A549 treated with CpdA at 1 μM for 4 hours (cell line): Measurements from ENCODE around the gene PNLIPRP2. TPM values are rescaled to one million over a fixed set of nuclear protein-coding genes. Genes with fewer than 3 reads are reported as not detected.

Source experiments
- total RNA-seq: library from RNA; stranded (reverse); fragments of 200-300 nt; extraction: Qiagen RNA extraction; gene quantifications from 5 replicates; pipeline ENCODE4 v1.2.3, GENCODE V29; 2022; ENCODE audit warnings: low read depth

Gene PNLIPRP2
- 0.09 to 0.13 TPM (median 0.10 TPM) in 3 of 5 replicates, not detected in the others for total RNA-seq

GRCh38 chr10:116620423-116621400, at the start of gene PNLIPRP2:
PNLIPRP2 (plus strand) TSS chr10:116620953.

DNA sequence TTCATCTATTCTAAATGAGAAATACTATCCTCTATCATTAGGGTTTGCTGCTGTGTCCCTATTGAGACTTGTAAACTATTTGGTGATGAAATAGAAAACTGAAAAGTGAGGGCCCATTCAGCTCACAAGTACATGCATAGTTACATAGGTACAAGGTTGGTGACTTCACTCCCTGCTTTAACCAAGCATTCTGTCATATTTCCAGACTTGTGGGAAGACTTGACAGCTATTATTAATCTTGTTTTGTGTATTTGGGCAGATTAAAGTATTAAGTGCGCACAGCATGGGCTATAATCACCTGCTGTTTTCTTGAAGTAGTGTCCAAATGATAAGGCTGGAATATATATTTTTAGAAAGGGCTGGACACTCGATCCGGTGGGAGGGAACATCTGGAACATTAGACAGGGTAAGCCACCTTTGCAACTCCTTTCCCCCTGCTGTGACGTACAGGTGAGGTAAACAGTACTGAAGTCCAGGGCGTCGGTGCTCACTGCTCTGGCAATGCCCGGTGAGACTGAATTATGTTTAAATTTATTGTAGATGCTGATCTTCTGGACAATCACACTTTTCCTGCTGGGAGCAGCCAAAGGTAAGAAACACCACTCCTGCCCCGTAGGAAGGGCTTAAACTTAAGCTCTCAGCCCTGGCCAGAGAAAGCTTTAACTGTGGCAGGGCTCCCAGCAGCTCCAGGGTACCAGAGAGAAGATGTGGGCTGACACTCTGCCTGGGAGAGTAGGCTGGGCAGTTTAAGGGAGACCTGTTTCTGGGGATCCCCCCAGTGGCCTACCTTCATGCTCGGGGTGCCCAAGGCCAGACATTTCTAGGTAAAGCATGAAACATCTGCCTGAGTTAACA, 29.9 kb upstream of the PNLIPRP2 start, which contains the start of gene PNLIPRP1:
Gene PNLIPRP1, plus strand, starts transcription at position 370 of the 855 bp plus-strand sequence. Its CDS starts 171 bp downstream, at position 541.

Other genes starting within 250 kb of the PNLIPRP2 start
- not detected in 5 replicates for gene PNLIPRP3, start 193.1 kb upstream of the PNLIPRP2 start, total RNA-seq
- gene PNLIP, start 75.0 kb upstream of the PNLIPRP2 start, total RNA-seq = not detected in 5 replicates
- not detected in 5 replicates for gene PNLIPRP1, start 30.0 kb upstream of the PNLIPRP2 start, total RNA-seq
- 11.9 to 14.6 TPM (median 13.5 TPM) in 5 replicates for gene HSPA12A, start 121.6 kb downstream of the PNLIPRP2 start, total RNA-seq
- gene ENO4, start 228.5 kb downstream of the PNLIPRP2 start, total RNA-seq = 0.19 to 0.51 TPM (median 0.34 TPM) in 5 replicates